Upper lobe of left lung (tissue), 4 donors: ENCODE data around the gene PDE4B.

Source experiments
- CTCF ChIP-seq, 6 experiments: fragments of 450-650 bp in 4 of 6; fragments of 200-600 bp in 2 of 6; sonication (generic) in 2 of 6; IDR thresholded peaks; one replicate each; pipeline ENCODE4 v1.5.1; 2016 to 2019; ENCODE audit warnings: antibody characterized with exemption in 6 of 6
- POLR2A ChIP-seq, 4 donors: fragments of 450-650 bp; IDR thresholded peaks; one replicate each; pipeline ENCODE4 v1.5.1; 2016 to 2017; ENCODE audit warnings: antibody characterized with exemption in 4 of 4, mild to moderate bottlenecking in 2 of 4

DNA sequence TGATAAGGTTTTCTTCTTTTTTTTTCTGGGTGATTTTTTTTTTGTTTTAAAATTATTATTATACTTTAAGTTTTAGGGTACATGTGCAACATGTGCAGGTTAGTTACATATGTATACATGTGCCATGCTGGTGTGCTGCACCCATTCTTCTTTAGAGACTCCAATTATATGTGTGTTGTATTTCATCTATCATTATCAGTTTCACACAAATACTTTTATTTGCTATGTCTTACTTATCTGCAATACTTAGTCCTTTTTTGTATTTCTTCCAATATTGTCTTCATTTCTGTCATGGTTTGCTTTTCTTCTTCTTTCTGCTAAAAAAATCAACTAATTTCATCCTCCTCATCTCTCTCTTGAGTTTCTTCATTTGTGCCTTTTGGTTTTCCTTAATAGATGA, 3.9 kb upstream of the PDE4B start:
- no peak for TF ChIP-seq POLR2A (IDR thresholded peaks at IDR 0.05)
- no peak for TF ChIP-seq CTCF (IDR thresholded peaks at IDR 0.05)
